ENCODE results near the gene CD177.

The CD177 gene

GRCh38 chr19:43407416-43408005, 54.0 kb downstream of the CD177 start:
- no peaks in the 10 kb centered on the region for H3K27me3 ChIP-seq
- H3K4me2 ChIP-seq, result no peak overlapping the region
- no peak overlapping the region for H3K27ac ChIP-seq
- no peak for TF ChIP-seq Cebpa-rat (IDR thresholded peaks at IDR 0.05)
- H3K36me3 ChIP-seq, result no peaks in the 10 kb centered on the region
- no peaks in the 10 kb centered on the region for H3K4me1 ChIP-seq
- H3K9ac ChIP-seq, result no peak overlapping the region
- H4K20me1 ChIP-seq, result no peaks in the 10 kb centered on the region
- peaks cover 7% of the 10 kb centered on the region; the same call in 1 of the 2 replicates for H3K9me3 ChIP-seq
- no peak overlapping the region for H3K4me3 ChIP-seq

GRCh38 chr19:43408043-43408442, 54.6 kb downstream of the CD177 start:
- H3K4me1 ChIP-seq, result no peaks in the 10 kb centered on the region
- no peaks in the 10 kb centered on the region for H3K27me3 ChIP-seq
- H3K4me3 ChIP-seq, result no peak overlapping the region
- H3K9ac ChIP-seq, result no peak overlapping the region
- H3K27ac ChIP-seq, result no peak overlapping the region
- no peak overlapping the region for H3K4me2 ChIP-seq
- no peaks in the 10 kb centered on the region for H3K36me3 ChIP-seq
- peaks cover 12% of the 10 kb centered on the region for H3K9me3 ChIP-seq
- TF ChIP-seq Cebpa-rat (IDR thresholded peaks at IDR 0.05), result no peak
- H4K20me1 ChIP-seq, result no peaks in the 10 kb centered on the region

- TF ChIP-seq Cebpa-rat (IDR thresholded peaks at IDR 0.05), result no peak
- peaks cover 25% of the 10 kb centered on the region for H3K9me3 ChIP-seq
These were observed 55.9 kb downstream of the CD177 start for GRCh38 chr19:43409415-43409814.

GRCh38 chr19:43412441-43412840, 59.0 kb downstream of the CD177 start:
- H3K9me3 ChIP-seq, result peaks cover 37% of the 10 kb centered on the region
- peaks cover 8% of the 10 kb centered on the region for H3K4me1 ChIP-seq
- H3K4me2 ChIP-seq, result no peak overlapping the region
- no peak overlapping the region for H3K4me3 ChIP-seq
- no peaks in the 10 kb centered on the region for H4K20me1 ChIP-seq
- H3K27me3 ChIP-seq, result no peaks in the 10 kb centered on the region
- no peak overlapping the region for H3K9ac ChIP-seq
- H3K36me3 ChIP-seq, result no peaks in the 10 kb centered on the region
- TF ChIP-seq Cebpa-rat (IDR thresholded peaks at IDR 0.05), result no peak
- H3K27ac ChIP-seq, result no peak overlapping the region

More at GRCh38 chr19:43409415-43409814, 55.9 kb downstream of the CD177 start:
- H3K27me3 ChIP-seq, result no peaks in the 10 kb centered on the region
- no peaks in the 10 kb centered on the region for H3K4me1 ChIP-seq
- no peak overlapping the region for H3K4me2 ChIP-seq
- H4K20me1 ChIP-seq, result no peaks in the 10 kb centered on the region
- no peak overlapping the region for H3K27ac ChIP-seq
- H3K4me3 ChIP-seq, result no peak overlapping the region
- H3K36me3 ChIP-seq, result no peaks in the 10 kb centered on the region
- no peak overlapping the region for H3K9ac ChIP-seq
